OCI-LY7 (cell line): ENCODE data around the gene DDB1. TPM values are rescaled to one million over a fixed set of nuclear protein-coding genes. Genes with fewer than 3 reads are reported as not detected.
A peak's percentile ranks its signal among the peaks of the same experiment; 100 is the strongest.

Source experiments
- BruUV-seq: library from RNA; stranded (reverse); fragments of 400-500 nt; replicated peaks from 2 replicates; lab custom pipeline; 2021; lab: Mats Ljungman, UMichigan
- CTCF ChIA-PET: fragments of 300-600 bp; sonication (Branson Sonifier 250); formaldehyde crosslinking; loops from one replicate; lab custom pipeline; 2022; ENCODE audit warnings: antibody characterized with exemption; ENCODE audit not compliant: unreplicated experiment; lab: Charles Lee
- POLR2A ChIA-PET: fragments of 300-600 bp; sonication (Branson Sonifier 250); formaldehyde crosslinking; loops from one replicate; lab custom pipeline; 2022; ENCODE audit warnings: antibody characterized with exemption; lab: Charles Lee
- DNase-seq: peaks from one replicate; pipeline ENCODE4 v3.0.0-alpha.2; 2015; ENCODE audit warnings: low spot score
- H2AFZ ChIP-seq: fragments of 200-600 bp; sonication (generic), shearing (Covaris generic); 2 replicates; pipeline ENCODE4 v1.6.1; 2014; ENCODE audit warnings: mild to moderate bottlenecking, antibody characterized with exemption, low read length, moderate library complexity
- H3K27ac ChIP-seq: fragments of 200-600 bp; sonication (generic); 2 replicates; pipeline ENCODE4 v1.5.1; 2014; ENCODE audit warnings: mixed run types, low read depth, mild to moderate bottlenecking, moderate library complexity, low read length, inconsistent platforms; ENCODE audit not compliant: poor library complexity, severe bottlenecking
- H3K36me3 ChIP-seq: fragments of 200-600 bp; sonication (generic); 2 replicates; pipeline ENCODE4 v1.6.1; 2014; ENCODE audit warnings: mild to moderate bottlenecking, antibody characterized with exemption, low read length, moderate library complexity, mixed read lengths; ENCODE audit not compliant: insufficient read depth
- H3K4me1 ChIP-seq: fragments of 200-600 bp; sonication (generic); 2 replicates; pipeline ENCODE4 v1.5.1; 2014; ENCODE audit warnings: mild to moderate bottlenecking, low read length; ENCODE audit not compliant: insufficient read depth, poor library complexity, severe bottlenecking
- H3K4me2 ChIP-seq: fragments of 200-600 bp; sonication (generic); 2 replicates; pipeline ENCODE4 v1.6.1; 2014; ENCODE audit warnings: mild to moderate bottlenecking, low read length
- H3K4me3 ChIP-seq: fragments of 200-600 bp; sonication (generic); 2 replicates; pipeline ENCODE4 v1.5.1; 2014; ENCODE audit warnings: mild to moderate bottlenecking, low read depth, low read length; ENCODE audit not compliant: poor library complexity, severe bottlenecking
- H3K79me2 ChIP-seq: fragments of 200-600 bp; sonication (generic); 2 replicates; pipeline ENCODE4 v1.6.1; 2016; ENCODE audit warnings: low read depth, mild to moderate bottlenecking, low read length, moderate library complexity, mixed read lengths; ENCODE audit not compliant: insufficient read depth
- H3K9me2 ChIP-seq: fragments of 200-600 bp; sonication (generic); 2 replicates; pipeline ENCODE4 v1.6.1; 2016; ENCODE audit warnings: mild to moderate bottlenecking, low read length, mixed read lengths; ENCODE audit not compliant: insufficient read depth
- H3K9me3 ChIP-seq: fragments of 200-600 bp; sonication (generic); 2 replicates; pipeline ENCODE4 v1.6.1; 2014; ENCODE audit warnings: mild to moderate bottlenecking, mixed run types, low read length, mixed read lengths
- H4K20me1 ChIP-seq: fragments of 200-600 bp; sonication (generic); 2 replicates; pipeline ENCODE4 v1.6.1; 2014; ENCODE audit warnings: mild to moderate bottlenecking, antibody characterized with exemption, low read length, moderate library complexity, mixed read lengths; ENCODE audit not compliant: insufficient read depth
- EZH2phosphoT487 ChIP-seq: fragments of 200-600 bp; sonication (generic); IDR thresholded peaks from 2 replicates; pipeline ENCODE4 v1.6.1; 2018; ENCODE audit warnings: low read depth, borderline replicate concordance, mild to moderate bottlenecking, mixed run types, antibody characterized with exemption, low read length, moderate library complexity, mixed read lengths
- intact Hi-C: fragments of 100-400 bp; cut with micrococcal nuclease; formaldehyde crosslinking; loops from one replicate; pipeline ENCODE4 v1.10.0; 2022; ENCODE audit not compliant: unreplicated experiment
- total RNA-seq, 2 experiments: library from RNA; depleted of rRNA in 1 of 2; stranded (reverse); fragments of >200 nt in 1 of 2; shearing (Covaris generic) in 1 of 2; gene quantifications; 2 replicates each; pipeline ENCODE4 v1.2.3, GENCODE V29; 2014 to 2022
- TF ChIP-seq, protein P1 (sequence below): fragments of 200-600 bp; sonication (generic); conservative IDR thresholded peaks from 2 replicates; pipeline ENCODE4 v1.5.1; 2014; ENCODE audit warnings: mild to moderate bottlenecking, antibody characterized with exemption, low read length, moderate library complexity, mixed read lengths

DDB1 gene
- total RNA-seq, 2 experiments from 2014 or later, result 194 to 225 TPM

DNA sequence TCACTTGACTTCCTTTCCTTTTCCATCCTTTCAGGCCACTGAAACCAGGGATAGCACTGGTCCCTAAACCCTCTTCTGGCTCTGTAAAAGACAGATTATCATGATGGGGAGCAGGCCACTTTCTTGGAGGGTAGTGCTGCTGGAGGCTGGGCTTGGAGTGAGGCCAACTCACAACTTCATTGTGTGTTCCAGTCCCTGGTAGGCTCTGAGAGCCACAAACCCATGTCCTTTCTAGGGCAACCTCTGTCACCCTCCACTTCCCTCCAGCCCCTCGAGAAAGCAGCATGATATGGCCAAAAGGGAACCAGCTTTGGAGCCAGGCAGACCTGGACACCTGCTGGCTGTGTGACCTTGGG, 2.4 kb upstream of the DDB1 start:
- TF ChIP-seq EZH2phosphoT487, result no peak
- TF ChIP-seq, protein P1, sequence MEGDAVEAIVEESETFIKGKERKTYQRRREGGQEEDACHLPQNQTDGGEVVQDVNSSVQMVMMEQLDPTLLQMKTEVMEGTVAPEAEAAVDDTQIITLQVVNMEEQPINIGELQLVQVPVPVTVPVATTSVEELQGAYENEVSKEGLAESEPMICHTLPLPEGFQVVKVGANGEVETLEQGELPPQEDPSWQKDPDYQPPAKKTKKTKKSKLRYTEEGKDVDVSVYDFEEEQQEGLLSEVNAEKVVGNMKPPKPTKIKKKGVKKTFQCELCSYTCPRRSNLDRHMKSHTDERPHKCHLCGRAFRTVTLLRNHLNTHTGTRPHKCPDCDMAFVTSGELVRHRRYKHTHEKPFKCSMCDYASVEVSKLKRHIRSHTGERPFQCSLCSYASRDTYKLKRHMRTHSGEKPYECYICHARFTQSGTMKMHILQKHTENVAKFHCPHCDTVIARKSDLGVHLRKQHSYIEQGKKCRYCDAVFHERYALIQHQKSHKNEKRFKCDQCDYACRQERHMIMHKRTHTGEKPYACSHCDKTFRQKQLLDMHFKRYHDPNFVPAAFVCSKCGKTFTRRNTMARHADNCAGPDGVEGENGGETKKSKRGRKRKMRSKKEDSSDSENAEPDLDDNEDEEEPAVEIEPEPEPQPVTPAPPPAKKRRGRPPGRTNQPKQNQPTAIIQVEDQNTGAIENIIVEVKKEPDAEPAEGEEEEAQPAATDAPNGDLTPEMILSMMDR, result no peak
- Histone ChIP-seq H4K20me1 (peaks cover 11% of the 10 kb centered on the region), H3K79me2 (peaks cover 30% of the 10 kb centered on the region), H3K4me2 (peak overlapping the region; percentile 96; the same call in 1 of the 2 replicates), H3K36me3 (peaks cover 22% of the 10 kb centered on the region), H3K9me2 (no peaks in the 10 kb centered on the region), H3K9me3 (no peaks in the 10 kb centered on the region), H3K4me1 (peaks cover 44% of the 10 kb centered on the region), H3K27ac (no peak overlapping the region), H2AFZ (no peak overlapping the region), H3K4me3 (no peak overlapping the region)
- ChIA-PET POLR2A (interaction anchor here (0.5 to 4.9 kb wide), 10 partner anchors 14 to 116 kb away, joined by 3 to 80 read pairs (median 4); partner anchors contain the start of genes CYB561A3, TMEM138 and VWCE), CTCF (interaction anchor here (0.5 to 1.7 kb wide), 8 partner anchors 21 to 100 kb away, joined by 3 to 48 read pairs (median 6); partner anchors contain the start of genes CYB561A3 and TMEM138)
- peak; percentile 11 for DNase-seq
- no TSS peak for BruUV-seq
- intact Hi-C loops, result no loop called here

DNA sequence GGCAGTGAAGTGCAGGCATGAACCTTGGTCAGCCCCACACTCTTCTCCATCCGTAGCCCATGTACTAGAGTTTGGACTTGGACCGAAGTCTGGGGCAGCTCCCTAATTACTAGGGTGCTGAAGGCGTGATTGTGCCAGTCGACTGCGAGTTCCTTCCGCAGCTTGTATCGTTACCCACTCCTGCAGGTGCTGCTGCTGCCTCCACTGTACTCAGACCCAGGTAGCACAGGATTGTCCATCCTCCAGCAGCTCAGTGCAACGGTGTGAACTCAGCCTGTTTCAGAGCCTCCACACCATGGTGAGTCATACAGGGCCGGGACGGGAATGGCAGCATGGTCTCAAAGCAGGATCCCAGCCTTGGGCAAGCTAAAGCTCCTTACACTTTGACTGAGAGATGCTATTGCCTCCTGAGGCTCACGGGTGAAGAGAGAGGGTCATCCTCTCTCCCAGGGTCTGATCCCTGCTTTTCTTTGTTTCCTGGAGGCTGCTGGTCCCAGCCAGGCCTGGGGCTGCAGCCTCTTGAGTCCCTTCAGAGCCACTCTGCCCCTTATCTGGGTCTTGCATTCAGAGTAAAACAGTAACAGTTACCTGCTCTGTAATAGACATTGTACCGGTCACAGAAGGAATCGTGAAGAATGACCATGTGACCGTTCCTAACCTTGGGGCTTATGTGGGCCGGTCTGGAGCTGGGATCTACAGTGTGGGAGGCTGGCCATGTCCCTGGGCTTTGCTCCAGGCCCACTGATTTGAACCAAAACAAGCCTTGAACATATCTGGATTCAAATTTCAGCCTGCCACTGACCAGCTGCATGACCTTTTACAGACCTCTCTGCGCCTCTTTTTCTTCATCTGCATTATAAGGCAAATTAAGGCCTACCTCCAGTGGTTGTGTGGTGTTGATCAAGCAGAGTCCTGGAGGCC, 1.8 kb upstream of the DDB1 start:
- no peak for TF ChIP-seq EZH2phosphoT487
- TF ChIP-seq, protein P1, result no peak
- ChIA-PET POLR2A (interaction anchor here (0.7 to 4.9 kb wide), 11 partner anchors 13 to 173 kb away, joined by 3 to 80 read pairs (median 6); partner anchors contain the start of genes CPSF7, CYB561A3, SDHAF2 and TMEM138), CTCF (interaction anchor here (0.7 to 2.5 kb wide), 3 partner anchors 26 to 51 kb away, joined by 3 to 9 read pairs (median 3); partner anchors contain the start of gene CYB561A3)
- DNase-seq, result no peak
- peak overlapping the region; percentile 96 for H3K4me2 ChIP-seq
- intact Hi-C loops, result loop anchor here (5.0 kb wide), 1 partner anchor 93 kb away; the partner anchor contains the start of gene CPSF7
- peaks cover 44% of the 10 kb centered on the region for H3K4me1 ChIP-seq
- no TSS peak for BruUV-seq
- no peaks in the 10 kb centered on the region for H3K9me3 ChIP-seq
- H4K20me1 ChIP-seq, result peaks cover 11% of the 10 kb centered on the region
- no peak overlapping the region for H3K4me3 ChIP-seq
- peaks cover 28% of the 10 kb centered on the region for H3K36me3 ChIP-seq
- no peaks in the 10 kb centered on the region for H3K9me2 ChIP-seq
- no peak overlapping the region for H2AFZ ChIP-seq
- no peak overlapping the region for H3K27ac ChIP-seq
- H3K79me2 ChIP-seq, result peaks cover 37% of the 10 kb centered on the region
